K562 (cell line): ENCODE results near the gene SGSM2. TPM values are rescaled to one million over a fixed set of nuclear protein-coding genes. Genes with fewer than 3 reads are reported as not detected.

Source experiments
- BCL6 ChIP-seq: fragments of 250-450 bp; sonication (Bioruptor Pico); IDR thresholded peaks from 2 replicates; pipeline ENCODE4 v1.4.0; 2020
- FOXM1 ChIP-seq, 2 experiments: fragments of 450-650 bp in 1 of 2; sonication (generic) in 1 of 2; formaldehyde crosslinking in 1 of 2; IDR thresholded peaks; 2 replicates each; pipeline versions ENCODE4 v1.6.1 to v1.9.0; 2017 to 2022; ENCODE audit warnings: low read depth in 2 of 2, mild to moderate bottlenecking in 2 of 2, missing genetic modification reagents in 1 of 2, moderate library complexity in 1 of 2
- HDAC3 ChIP-seq: fragments of 450-650 bp; IDR thresholded peaks from 2 replicates; pipeline ENCODE4 v1.6.1; 2018; ENCODE audit warnings: borderline replicate concordance, mild to moderate bottlenecking, moderate library complexity; ENCODE audit not compliant: partially characterized antibody
- HDAC8 ChIP-seq: fragments of 450-650 bp; IDR thresholded peaks from 2 replicates; pipeline ENCODE4 v1.6.1; 2016; ENCODE audit warnings: mild to moderate bottlenecking, missing genetic modification characterization, moderate library complexity, missing compliant biosample characterization
- RBM34 ChIP-seq: fragments of 200-400 bp; formaldehyde crosslinking; IDR thresholded peaks from 2 replicates; pipeline ENCODE4 v1.6.1; 2018; ENCODE audit warnings: low read length, borderline replicate concordance; ENCODE audit not compliant: insufficient read depth
- ZNF41 ChIP-seq: fragments of 250-450 bp; sonication (Bioruptor Pico); conservative IDR thresholded peaks from 2 replicates; pipeline ENCODE4 v1.4.0; 2020; ENCODE audit warnings: mild to moderate bottlenecking
- ZSCAN29 ChIP-seq: fragments of 450-650 bp; IDR thresholded peaks from 2 replicates; pipeline ENCODE4 v1.6.1; 2017
- polyA plus RNA-seq, 8 experiments: library from polyadenylated mRNA; depleted of rRNA in 4 of 8; stranded (reverse) in 5 of 8; unstranded in 3 of 8; fragments of >200 nt; fragmentation: Nextera tagmentation in 2 of 8; fragmentation: Illumina TruSeq in 1 of 8; extraction: Ambion mirVana in 2 of 8; extraction: Trizol in 1 of 8; gene quantifications; 2 replicates each; pipeline versions ENCODE4 v1.2.1 to v1.2.3, GENCODE V29; 2011 to 2014; ENCODE audit warnings: inconsistent platforms in 1 of 8, missing spikeins in 1 of 8
- total RNA-seq, 7 experiments: library from RNA; depleted of rRNA in 6 of 7; stranded (reverse); fragments of >200 nt in 6 of 7; fragmentation: Illumina TruSeq in 2 of 7; extraction: Trizol in 2 of 7; gene quantifications; 2 replicates each; pipeline versions ENCODE4 v1.2.1 to v1.2.3, GENCODE V29; 2011 to 2021; ENCODE audit warnings: low replicate concordance in 1 of 7
- TF ChIP-seq, protein P1 (sequence below): IDR thresholded peaks from 3 replicates; pipeline ENCODE4 v1.6.1; 2011; ENCODE audit warnings: borderline replicate concordance, mild to moderate bottlenecking, moderate library complexity; ENCODE audit not compliant: insufficient read length; ENCODE audit errors: extremely low read depth
- TF ChIP-seq, protein P2 (sequence below): fragments of 450-650 bp; formaldehyde crosslinking; IDR thresholded peaks from 2 replicates; pipeline ENCODE4 v1.4.0; 2020; ENCODE audit warnings: mild to moderate bottlenecking, moderate library complexity
- TF ChIP-seq, protein P3 (sequence below): IDR thresholded peaks from 2 replicates; pipeline ENCODE4 v1.6.1; 2011; ENCODE audit warnings: borderline replicate concordance, low read depth, mild to moderate bottlenecking, moderate library complexity, low read length; ENCODE audit not compliant: insufficient read depth, poor library complexity, severe bottlenecking
- TF ChIP-seq, protein P4 (sequence below): sonication (generic); formaldehyde crosslinking; IDR thresholded peaks from 2 replicates; pipeline ENCODE4 v1.9.0; 2022; ENCODE audit warnings: mild to moderate bottlenecking, missing genetic modification reagents
- TF ChIP-seq, protein P5 (sequence below): fragments of 250-450 bp; sonication (Bioruptor Pico); IDR thresholded peaks from 2 replicates; pipeline ENCODE4 v1.4.0; 2020; ENCODE audit warnings: mild to moderate bottlenecking, moderate library complexity

SGSM2 gene
- total and polyA plus RNA-seq, 9 of the 15 experiments (the other 6 are each of a cell fraction or from before 2014, with no cell fraction given) = 0.20 to 26.3 (median 14.8) TPM

DNA sequence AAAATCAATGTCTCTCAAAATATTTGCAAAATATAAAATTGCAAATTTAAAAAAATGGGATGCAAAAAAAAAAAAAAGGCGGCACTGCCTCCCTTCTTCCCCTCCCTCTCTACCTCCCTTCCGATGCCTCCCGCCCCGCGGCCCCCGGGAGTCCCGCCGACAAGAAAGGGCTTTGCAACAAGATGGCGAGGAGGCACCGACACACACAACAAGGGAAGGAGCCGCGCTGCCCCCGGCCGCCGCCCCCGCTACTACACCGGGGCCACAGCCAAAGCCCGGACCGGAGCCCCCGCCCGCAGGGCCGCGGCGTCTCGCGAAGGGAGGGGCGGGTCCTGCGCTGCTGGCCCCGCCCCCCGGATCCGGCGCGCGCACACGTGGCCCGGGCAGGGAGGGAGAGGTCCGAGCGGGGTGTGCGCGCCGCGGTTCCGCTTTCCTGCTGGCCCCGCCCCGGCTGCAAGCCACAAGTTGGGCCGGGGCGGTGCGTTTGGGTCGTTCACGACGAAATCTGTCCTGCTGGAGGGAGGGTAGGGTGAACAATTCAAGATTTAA lies 63.6 kb downstream of the SGSM2 start, which contains the start of gene MNT (continued):
- TF ChIP-seq, protein P1, sequence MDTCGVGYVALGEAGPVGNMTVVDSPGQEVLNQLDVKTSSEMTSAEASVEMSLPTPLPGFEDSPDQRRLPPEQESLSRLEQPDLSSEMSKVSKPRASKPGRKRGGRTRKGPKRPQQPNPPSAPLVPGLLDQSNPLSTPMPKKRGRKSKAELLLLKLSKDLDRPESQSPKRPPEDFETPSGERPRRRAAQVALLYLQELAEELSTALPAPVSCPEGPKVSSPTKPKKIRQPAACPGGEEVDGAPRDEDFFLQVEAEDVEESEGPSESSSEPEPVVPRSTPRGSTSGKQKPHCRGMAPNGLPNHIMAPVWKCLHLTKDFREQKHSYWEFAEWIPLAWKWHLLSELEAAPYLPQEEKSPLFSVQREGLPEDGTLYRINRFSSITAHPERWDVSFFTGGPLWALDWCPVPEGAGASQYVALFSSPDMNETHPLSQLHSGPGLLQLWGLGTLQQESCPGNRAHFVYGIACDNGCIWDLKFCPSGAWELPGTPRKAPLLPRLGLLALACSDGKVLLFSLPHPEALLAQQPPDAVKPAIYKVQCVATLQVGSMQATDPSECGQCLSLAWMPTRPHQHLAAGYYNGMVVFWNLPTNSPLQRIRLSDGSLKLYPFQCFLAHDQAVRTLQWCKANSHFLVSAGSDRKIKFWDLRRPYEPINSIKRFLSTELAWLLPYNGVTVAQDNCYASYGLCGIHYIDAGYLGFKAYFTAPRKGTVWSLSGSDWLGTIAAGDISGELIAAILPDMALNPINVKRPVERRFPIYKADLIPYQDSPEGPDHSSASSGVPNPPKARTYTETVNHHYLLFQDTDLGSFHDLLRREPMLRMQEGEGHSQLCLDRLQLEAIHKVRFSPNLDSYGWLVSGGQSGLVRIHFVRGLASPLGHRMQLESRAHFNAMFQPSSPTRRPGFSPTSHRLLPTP = no peak
- peak; percentile 53; the same call in 1 of the 2 replicates for TF ChIP-seq FOXM1 (IDR thresholded peaks at IDR 0.05; ENCODE audit: low read depth)
- no peak for TF ChIP-seq FOXM1 (CRISPR knock-in tag; IDR thresholded peaks at IDR 0.05; ENCODE audit: low read depth)
- no peak for TF ChIP-seq HDAC3
- TF ChIP-seq, protein P2, sequence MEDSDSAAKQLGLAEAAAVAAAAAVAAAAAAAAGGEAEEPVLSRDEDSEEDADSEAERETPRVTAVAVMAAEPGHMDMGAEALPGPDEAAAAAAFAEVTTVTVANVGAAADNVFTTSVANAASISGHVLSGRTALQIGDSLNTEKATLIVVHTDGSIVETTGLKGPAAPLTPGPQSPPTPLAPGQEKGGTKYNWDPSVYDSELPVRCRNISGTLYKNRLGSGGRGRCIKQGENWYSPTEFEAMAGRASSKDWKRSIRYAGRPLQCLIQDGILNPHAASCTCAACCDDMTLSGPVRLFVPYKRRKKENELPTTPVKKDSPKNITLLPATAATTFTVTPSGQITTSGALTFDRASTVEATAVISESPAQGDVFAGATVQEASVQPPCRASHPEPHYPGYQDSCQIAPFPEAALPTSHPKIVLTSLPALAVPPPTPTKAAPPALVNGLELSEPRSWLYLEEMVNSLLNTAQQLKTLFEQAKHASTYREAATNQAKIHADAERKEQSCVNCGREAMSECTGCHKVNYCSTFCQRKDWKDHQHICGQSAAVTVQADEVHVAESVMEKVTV (CRISPR knock-in tag) = no peak
- TF ChIP-seq RBM34 = no peak
- TF ChIP-seq, protein P3, sequence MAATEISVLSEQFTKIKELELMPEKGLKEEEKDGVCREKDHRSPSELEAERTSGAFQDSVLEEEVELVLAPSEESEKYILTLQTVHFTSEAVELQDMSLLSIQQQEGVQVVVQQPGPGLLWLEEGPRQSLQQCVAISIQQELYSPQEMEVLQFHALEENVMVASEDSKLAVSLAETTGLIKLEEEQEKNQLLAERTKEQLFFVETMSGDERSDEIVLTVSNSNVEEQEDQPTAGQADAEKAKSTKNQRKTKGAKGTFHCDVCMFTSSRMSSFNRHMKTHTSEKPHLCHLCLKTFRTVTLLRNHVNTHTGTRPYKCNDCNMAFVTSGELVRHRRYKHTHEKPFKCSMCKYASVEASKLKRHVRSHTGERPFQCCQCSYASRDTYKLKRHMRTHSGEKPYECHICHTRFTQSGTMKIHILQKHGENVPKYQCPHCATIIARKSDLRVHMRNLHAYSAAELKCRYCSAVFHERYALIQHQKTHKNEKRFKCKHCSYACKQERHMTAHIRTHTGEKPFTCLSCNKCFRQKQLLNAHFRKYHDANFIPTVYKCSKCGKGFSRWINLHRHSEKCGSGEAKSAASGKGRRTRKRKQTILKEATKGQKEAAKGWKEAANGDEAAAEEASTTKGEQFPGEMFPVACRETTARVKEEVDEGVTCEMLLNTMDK = no peak
- TF ChIP-seq HDAC8 (tag) = no peak
- TF ChIP-seq ZSCAN29 = no peak
- TF ChIP-seq, protein P4, sequence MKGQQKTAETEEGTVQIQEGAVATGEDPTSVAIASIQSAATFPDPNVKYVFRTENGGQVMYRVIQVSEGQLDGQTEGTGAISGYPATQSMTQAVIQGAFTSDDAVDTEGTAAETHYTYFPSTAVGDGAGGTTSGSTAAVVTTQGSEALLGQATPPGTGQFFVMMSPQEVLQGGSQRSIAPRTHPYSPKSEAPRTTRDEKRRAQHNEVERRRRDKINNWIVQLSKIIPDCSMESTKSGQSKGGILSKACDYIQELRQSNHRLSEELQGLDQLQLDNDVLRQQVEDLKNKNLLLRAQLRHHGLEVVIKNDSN (CRISPR knock-in tag) = peak; percentile 36; the same call in 1 of the 2 replicates
- TF ChIP-seq ZNF41 (CRISPR knock-in tag) = no peak
- no peak for TF ChIP-seq BCL6
- TF ChIP-seq, protein P5, sequence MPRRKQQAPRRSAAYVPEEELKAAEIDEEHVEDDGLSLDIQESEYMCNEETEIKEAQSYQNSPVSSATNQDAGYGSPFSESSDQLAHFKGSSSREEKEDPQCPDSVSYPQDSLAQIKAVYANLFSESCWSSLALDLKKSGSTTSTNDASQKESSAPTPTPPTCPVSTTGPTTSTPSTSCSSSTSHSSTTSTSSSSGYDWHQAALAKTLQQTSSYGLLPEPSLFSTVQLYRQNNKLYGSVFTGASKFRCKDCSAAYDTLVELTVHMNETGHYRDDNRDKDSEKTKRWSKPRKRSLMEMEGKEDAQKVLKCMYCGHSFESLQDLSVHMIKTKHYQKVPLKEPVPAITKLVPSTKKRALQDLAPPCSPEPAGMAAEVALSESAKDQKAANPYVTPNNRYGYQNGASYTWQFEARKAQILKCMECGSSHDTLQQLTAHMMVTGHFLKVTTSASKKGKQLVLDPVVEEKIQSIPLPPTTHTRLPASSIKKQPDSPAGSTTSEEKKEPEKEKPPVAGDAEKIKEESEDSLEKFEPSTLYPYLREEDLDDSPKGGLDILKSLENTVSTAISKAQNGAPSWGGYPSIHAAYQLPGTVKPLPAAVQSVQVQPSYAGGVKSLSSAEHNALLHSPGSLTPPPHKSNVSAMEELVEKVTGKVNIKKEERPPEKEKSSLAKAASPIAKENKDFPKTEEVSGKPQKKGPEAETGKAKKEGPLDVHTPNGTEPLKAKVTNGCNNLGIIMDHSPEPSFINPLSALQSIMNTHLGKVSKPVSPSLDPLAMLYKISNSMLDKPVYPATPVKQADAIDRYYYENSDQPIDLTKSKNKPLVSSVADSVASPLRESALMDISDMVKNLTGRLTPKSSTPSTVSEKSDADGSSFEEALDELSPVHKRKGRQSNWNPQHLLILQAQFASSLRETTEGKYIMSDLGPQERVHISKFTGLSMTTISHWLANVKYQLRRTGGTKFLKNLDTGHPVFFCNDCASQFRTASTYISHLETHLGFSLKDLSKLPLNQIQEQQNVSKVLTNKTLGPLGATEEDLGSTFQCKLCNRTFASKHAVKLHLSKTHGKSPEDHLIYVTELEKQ (CRISPR knock-in tag) = no peak
